Smooth muscle cell of the pulmonary artery (primary cell): Measurements from ENCODE around the gene ZNF264. TPM values are rescaled to one million over a fixed set of nuclear protein-coding genes. Genes with fewer than 3 reads are reported as not detected.

Experiments
- total RNA-seq: library from RNA; depleted of rRNA; stranded (reverse); fragments of >200 nt; gene quantifications from 2 replicates; pipeline ENCODE4 v1.2.3, GENCODE V29; 2014

ZNF264 gene
- 39.9 and 55.3 TPM in 2 replicates for total RNA-seq

DNA sequence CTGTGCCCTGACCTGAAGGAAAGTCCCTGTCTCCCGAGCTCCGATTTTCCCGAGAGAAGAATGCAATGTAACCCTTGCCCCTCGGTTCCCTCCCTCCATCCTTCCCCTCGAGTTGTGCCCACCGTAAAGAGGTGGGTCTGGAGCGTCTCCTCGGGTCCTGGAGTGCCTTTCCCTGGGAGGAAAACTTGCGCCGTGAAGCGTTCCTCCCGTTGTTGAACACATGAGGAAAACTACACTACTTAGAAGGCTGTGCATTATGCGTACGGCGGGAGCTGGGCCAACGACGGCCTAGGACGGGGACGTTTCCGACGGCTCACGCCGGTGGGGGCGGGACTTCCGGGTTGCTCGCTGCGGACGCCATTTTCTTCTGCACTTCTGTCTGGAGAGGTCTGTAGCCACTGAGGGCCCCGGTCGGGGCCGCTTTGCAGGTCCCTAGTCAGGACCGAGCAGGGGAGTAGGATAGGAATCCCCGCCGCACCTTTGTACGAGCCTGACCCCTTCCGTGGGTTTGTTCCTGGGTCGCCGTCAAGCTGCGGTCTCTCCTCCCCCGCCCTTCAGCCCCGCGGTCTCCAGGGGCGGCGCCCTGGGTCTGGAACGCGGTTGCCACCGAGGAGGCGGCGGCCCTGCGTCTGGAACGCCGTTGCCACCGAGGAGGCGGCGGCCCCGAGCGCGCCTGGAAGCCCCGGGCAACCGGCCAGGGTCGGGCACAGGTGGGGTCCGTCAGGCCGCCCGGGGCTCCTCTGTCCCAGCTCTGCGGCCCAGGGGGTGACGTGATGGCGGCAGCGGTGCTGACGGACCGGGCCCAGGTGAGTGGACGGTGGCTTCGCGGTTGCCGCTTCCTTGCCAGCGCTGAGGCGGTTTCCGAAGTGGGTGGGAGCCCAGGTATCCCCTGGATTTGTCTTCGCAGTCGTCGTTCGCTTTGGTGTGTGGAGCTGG lies at the start of gene ZNF264:
Gene ZNF264, plus strand, starts transcription at position 360 of the 936 bp plus-strand sequence. Its CDS starts 414 bp downstream, at position 774.

DNA sequence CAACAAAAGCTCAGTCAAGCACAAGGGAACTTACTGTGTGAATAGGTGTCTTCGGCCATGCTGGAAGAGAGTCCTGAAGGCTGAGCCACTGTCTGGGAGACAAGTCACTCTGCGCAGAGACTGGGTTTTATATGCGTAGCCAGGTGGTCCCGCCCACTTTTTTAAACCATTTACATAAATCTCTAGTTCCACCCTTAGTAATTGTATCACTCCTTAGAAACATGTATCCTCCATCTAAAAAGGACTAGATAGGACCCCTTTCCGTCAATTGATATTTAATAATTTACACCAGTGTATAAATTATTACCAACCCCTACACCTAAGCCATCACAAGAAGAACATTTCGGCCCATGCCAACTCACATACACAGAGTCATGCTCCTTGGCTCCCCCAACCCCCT lies 23.9 kb upstream of the ZNF264 start, which contains the start of gene DUXA:
Gene DUXA, minus strand, starts transcription at position 101 of the 400 bp plus-strand sequence. Its CDS starts 42 bp downstream, at position 59.

DNA sequence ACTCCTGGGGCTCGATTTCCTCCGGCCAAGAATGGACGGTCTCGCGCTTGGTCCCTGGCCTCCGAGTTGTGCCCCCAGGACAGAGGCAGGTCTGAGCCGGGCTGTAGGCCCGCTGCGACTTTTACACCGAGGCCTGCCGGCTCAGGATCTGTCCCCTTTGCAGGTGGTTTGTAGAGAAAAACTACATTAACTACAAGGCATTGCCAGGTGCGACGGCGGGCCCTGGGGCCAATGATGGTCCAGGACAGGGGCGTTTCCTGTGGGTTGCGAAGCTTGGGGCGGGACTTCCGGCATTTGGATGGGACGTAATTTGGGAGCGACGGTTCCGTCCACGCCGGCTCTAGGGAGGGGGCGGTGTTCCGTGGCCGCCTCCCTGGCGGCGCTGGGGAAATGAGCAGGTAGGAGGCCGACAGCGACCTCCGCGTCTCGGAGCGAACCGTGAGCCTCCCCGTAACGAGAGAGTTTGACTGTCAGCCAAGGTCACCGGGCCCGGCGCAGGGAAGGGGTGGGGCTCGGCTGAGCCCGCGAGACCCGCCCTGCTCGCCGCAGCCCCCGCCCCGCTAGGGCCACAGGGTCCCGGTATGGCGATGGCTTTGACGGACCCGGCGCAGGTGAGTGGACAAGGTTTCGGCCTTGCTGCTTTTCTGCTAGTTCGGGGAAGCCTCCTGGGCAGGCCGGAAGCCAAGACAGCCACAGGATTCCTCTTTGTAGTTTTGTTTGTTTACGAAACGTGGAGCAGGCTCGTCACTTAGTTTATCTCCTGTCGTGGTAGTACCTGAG lies 49.2 kb downstream of the ZNF264 start, which contains the start of gene ZNF805:
Gene ZNF805, plus strand, starts transcription at position 322 of the 780 bp plus-strand sequence. Its CDS starts 260 bp downstream, at position 582.

Other genes starting within 250 kb of the ZNF264 start
- gene USP29, start 71.5 kb upstream of the ZNF264 start, total RNA-seq = not detected in 2 replicates
- gene ZIM3, start 46.3 kb upstream of the ZNF264 start, total RNA-seq = not detected in 2 replicates
- not detected in 2 replicates for gene DUXA, start 24.0 kb upstream of the ZNF264 start, total RNA-seq
- 0.23 and 0.46 TPM in 2 replicates for gene AURKC, start 39.5 kb downstream of the ZNF264 start, total RNA-seq
- gene ZNF805, start 49.1 kb downstream of the ZNF264 start, total RNA-seq = 38.6 and 40.7 TPM in 2 replicates
- 125 and 136 TPM in 2 replicates for gene ZNF460, start 89.0 kb downstream of the ZNF264 start, total RNA-seq
- gene ZNF543, start 129.0 kb downstream of the ZNF264 start, total RNA-seq = 11.2 and 12.3 TPM in 2 replicates
- 9.5 and 10.9 TPM in 2 replicates for gene ZNF304, start 159.8 kb downstream of the ZNF264 start, total RNA-seq
- gene TRAPPC2B, start 172.1 kb downstream of the ZNF264 start, total RNA-seq = 6.6 and 7.5 TPM in 2 replicates
- gene ZNF547, start 172.1 kb downstream of the ZNF264 start, total RNA-seq = 3.7 and 3.8 TPM in 2 replicates
- gene ZNF548, start 198.4 kb downstream of the ZNF264 start, total RNA-seq = 18.8 and 21.2 TPM in 2 replicates
- gene ZNF17, start 219.7 kb downstream of the ZNF264 start, total RNA-seq = 13.8 and 14.2 TPM in 2 replicates
- gene ZNF749, start 243.8 kb downstream of the ZNF264 start, total RNA-seq = 10.0 and 15.4 TPM in 2 replicates